ENCODE results near the gene PKNOX2. TPM values are rescaled to one million over a fixed set of nuclear protein-coding genes. Genes with fewer than 3 reads are reported as not detected.

PKNOX2 gene
- total RNA-seq, 5 donors from 2014 or later (not counting 1 experiment from before 2014, with no cell fraction given): 0.55 TPM; not detected in 4

DNA sequence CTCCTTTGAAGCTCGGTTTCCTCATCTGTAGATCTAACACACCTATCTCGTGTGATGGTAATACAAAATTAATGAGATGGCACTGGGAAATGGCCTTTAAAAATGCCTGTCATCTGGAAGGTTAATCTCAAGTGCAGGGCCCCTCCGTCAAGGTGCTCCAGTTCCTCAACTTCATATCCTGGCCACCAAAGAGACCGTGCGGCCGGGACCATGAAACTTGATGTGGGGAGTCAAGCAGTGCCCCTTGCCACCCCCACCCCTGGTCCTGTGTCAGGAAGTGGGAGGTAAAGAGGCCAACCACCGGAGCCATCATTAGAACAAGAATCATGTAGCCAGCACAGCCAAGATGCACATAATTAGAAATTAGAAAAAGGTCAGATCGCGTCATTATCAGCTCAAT lies 223.3 kb downstream of the PKNOX2 start:
- H3K27me3 ChIP-seq (replicated peaks in 1 of 2; ENCODE audit: control insufficient read depth in 2 of 2, extremely low read depth in 1 of 2, insufficient read depth in 2 of 2, low read length in 1 of 2): peaks cover 0 to 25% of the 10 kb centered on the region in 2 experiments
- Mint-ChIP-seq H3K4me3 (no peak overlapping the region), H3K4me1 (no peaks in the 10 kb centered on the region), H3K27ac (no peak overlapping the region), H3K9me3 (no peaks in the 10 kb centered on the region), H3K36me3 (no peaks in the 10 kb centered on the region), H3K27me3 (peaks cover 12 to 30% of the 10 kb centered on the region in 2 donors)
- H3K9me3 ChIP-seq: no peaks in the 10 kb centered on the region
- no peaks in the 10 kb centered on the region for H3K36me3 ChIP-seq (ENCODE audit: control insufficient read depth in 2 of 2, extremely low read depth in 1 of 2, insufficient read depth in 1 of 2, low read length in 1 of 2)
- H3K4me3 ChIP-seq (ENCODE audit: control insufficient read depth in 1 of 2, extremely low read depth in 1 of 2, low read length in 1 of 2): no peak overlapping the region
- POLR2A ChIA-PET: no interaction called here
- WGBS (ENCODE audit: insufficient coverage): 84% methylated on average over 3 of the region's 9 CpGs
- CTCF ChIA-PET: no interaction called here
- DNase-seq: no peak
- no peak for ATAC-seq (replicated peaks in 1 of 4)
- no peak overlapping the region for H3K27ac ChIP-seq (ENCODE audit: low read length)
- H3K4me1 ChIP-seq (ENCODE audit: control insufficient read depth in 1 of 2, extremely low read depth in 1 of 2, insufficient read depth in 2 of 2, low read length in 2 of 2): no peaks in the 10 kb centered on the region

DNA sequence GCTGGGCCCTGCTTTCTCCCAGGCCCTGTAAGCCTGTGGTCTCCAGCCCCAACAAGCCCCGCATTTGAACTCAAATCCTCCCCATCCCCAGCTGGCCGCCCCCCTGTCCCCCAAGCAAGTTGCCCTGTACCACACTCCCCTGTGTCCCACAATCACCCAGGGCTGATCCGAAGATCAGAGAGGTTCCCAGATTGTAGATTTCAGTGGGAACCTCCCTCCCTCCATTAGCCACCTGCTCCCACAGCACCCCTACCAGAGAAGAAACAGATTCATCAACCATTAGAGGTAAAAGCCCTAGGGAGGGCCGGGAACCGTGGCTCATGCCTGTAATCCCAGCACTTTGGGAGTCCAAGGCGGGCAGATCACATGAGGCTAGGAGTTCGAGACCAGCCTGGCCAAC lies 224.1 kb downstream of the PKNOX2 start:
- H3K36me3 ChIP-seq (ENCODE audit: control insufficient read depth in 2 of 2, extremely low read depth in 1 of 2, insufficient read depth in 1 of 2, low read length in 1 of 2): no peaks in the 10 kb centered on the region

DNA sequence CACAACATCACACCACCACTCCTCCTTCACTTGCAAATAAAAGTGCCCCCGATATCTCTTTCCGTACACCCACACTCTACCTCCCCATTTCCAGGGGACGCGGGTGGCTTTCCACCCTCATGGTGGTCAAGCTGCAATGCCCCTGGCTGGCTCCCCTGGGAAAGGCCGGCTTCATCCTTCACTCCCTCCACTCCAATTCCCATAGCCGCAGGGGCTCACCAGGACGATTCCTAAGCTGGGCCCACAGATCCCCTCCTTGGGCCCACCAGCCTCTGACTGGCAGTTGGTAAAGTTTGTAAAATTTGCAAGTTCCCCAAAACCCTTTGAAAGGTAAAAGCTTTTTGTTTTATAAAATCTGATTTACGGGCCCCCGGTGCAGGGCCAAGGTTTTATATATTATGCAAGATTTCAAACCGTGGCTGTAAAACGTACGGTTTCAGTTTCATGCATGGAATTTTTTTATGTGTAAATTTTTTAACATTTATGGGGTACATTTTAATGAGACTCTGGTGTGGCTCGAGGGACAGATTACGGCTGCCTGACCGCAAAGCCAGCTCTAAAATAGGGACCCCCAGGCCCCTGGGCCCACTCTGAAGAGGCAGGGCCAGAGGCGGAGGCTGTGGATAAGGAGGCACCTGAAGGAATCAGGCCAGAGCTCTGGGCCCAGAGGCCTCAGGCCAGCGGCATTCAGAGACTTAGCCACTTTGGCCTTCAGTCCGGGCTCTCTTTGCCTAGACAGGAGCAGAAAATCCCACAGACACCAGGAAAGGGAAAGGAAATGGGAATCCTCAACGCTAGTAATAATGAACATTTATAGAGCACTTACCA lies 225.0 kb downstream of the PKNOX2 start:
- H3K4me1 ChIP-seq (ENCODE audit: control insufficient read depth in 1 of 2, extremely low read depth in 1 of 2, insufficient read depth in 2 of 2, low read length in 2 of 2): no peaks in the 10 kb centered on the region
- no peak overlapping the region for H3K4me3 Mint-ChIP-seq
- H3K4me3 ChIP-seq (ENCODE audit: control insufficient read depth in 1 of 2, extremely low read depth in 1 of 2, low read length in 1 of 2): no peak overlapping the region
- H3K36me3 Mint-ChIP-seq: no peaks in the 10 kb centered on the region
- peaks cover 16 to 34% of the 10 kb centered on the region in 2 donors for H3K27me3 Mint-ChIP-seq
- ATAC-seq (replicated peaks in 1 of 4) (no peak), DNase-seq (no peak)
- H3K27ac Mint-ChIP-seq: no peak overlapping the region
- CTCF ChIA-PET: no interaction called here
- WGBS (ENCODE audit: insufficient coverage): 85% methylated on average over 11 of the region's 19 CpGs
- no peaks in the 10 kb centered on the region for H3K9me3 Mint-ChIP-seq
- H3K9me3 ChIP-seq: no peaks in the 10 kb centered on the region
- POLR2A ChIA-PET: no interaction called here
- H3K4me1 Mint-ChIP-seq: no peaks in the 10 kb centered on the region
- peaks cover 0 to 31% of the 10 kb centered on the region in 2 experiments for H3K27me3 ChIP-seq (replicated peaks in 1 of 2; ENCODE audit: control insufficient read depth in 2 of 2, extremely low read depth in 1 of 2, insufficient read depth in 2 of 2, low read length in 1 of 2)
- no peak overlapping the region for H3K27ac ChIP-seq (ENCODE audit: low read length)
- no peaks in the 10 kb centered on the region for H3K36me3 ChIP-seq (ENCODE audit: control insufficient read depth in 2 of 2, extremely low read depth in 1 of 2, insufficient read depth in 1 of 2, low read length in 1 of 2)

More for the DNA sequence above, 224.1 kb downstream of the PKNOX2 start:
- H3K36me3 Mint-ChIP-seq: no peaks in the 10 kb centered on the region
- H3K27me3 Mint-ChIP-seq: peaks cover 16 to 34% of the 10 kb centered on the region in 2 donors
- no peak overlapping the region for H3K4me3 Mint-ChIP-seq
- DNase-seq: no peak
- H3K27ac Mint-ChIP-seq: no peak overlapping the region
- H3K27ac ChIP-seq (ENCODE audit: low read length): no peak overlapping the region
- POLR2A ChIA-PET: no interaction called here
- H3K9me3 Mint-ChIP-seq: no peaks in the 10 kb centered on the region
- H3K4me1 ChIP-seq (ENCODE audit: control insufficient read depth in 1 of 2, extremely low read depth in 1 of 2, insufficient read depth in 2 of 2, low read length in 2 of 2): no peaks in the 10 kb centered on the region
- ATAC-seq (replicated peaks in 1 of 4): no peak
- no peak overlapping the region for H3K4me3 ChIP-seq (ENCODE audit: control insufficient read depth in 1 of 2, extremely low read depth in 1 of 2, low read length in 1 of 2)
- 89% methylated on average over 3 of the region's 7 CpGs for WGBS (ENCODE audit: insufficient coverage)
- H3K4me1 Mint-ChIP-seq: no peaks in the 10 kb centered on the region
- H3K27me3 ChIP-seq (replicated peaks in 1 of 2; ENCODE audit: control insufficient read depth in 2 of 2, extremely low read depth in 1 of 2, insufficient read depth in 2 of 2, low read length in 1 of 2): peaks cover 0 to 29% of the 10 kb centered on the region in 2 experiments
- CTCF ChIA-PET: no interaction called here
- no peaks in the 10 kb centered on the region for H3K9me3 ChIP-seq

DNA sequence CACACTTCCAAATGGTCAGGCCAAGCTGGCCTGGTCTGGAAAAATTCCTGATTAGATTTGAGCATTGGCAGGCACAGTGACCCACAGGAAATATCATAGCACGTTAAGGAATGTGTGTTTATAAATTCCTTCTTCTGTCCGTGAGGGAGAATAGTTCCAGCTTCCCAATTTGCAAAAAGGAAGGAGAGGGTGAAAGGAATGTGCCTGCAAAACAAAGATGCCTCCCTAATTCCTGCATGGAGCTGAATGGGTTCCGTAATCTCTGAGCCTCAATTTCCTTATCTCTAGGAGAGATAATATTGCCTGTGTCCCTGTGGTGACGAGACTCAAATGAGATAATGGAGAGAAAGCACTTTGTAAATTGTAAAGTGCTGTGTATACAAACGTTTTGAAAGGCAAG lies 226.4 kb downstream of the PKNOX2 start:
- ATAC-seq (replicated peaks in 1 of 4): no peak
- H3K4me1 ChIP-seq (ENCODE audit: control insufficient read depth in 1 of 2, extremely low read depth in 1 of 2, insufficient read depth in 2 of 2, low read length in 2 of 2): no peaks in the 10 kb centered on the region
- no peaks in the 10 kb centered on the region for H3K36me3 ChIP-seq (ENCODE audit: control insufficient read depth in 2 of 2, extremely low read depth in 1 of 2, insufficient read depth in 1 of 2, low read length in 1 of 2)
- no peaks in the 10 kb centered on the region for H3K4me1 Mint-ChIP-seq
- DNase-seq: no peak
- peaks cover 17 to 25% of the 10 kb centered on the region in 2 donors for H3K27me3 Mint-ChIP-seq
- H3K27ac ChIP-seq (ENCODE audit: low read length): no peak overlapping the region
- no peak overlapping the region for H3K4me3 ChIP-seq (ENCODE audit: control insufficient read depth in 1 of 2, extremely low read depth in 1 of 2, low read length in 1 of 2)
- ChIA-PET POLR2A (no interaction called here), CTCF (no interaction called here)
- no peak overlapping the region for H3K4me3 Mint-ChIP-seq
- H3K9me3 ChIP-seq: no peaks in the 10 kb centered on the region
- H3K36me3 Mint-ChIP-seq: no peaks in the 10 kb centered on the region
- 20% methylated on average over 1 of the region's 5 CpGs for WGBS (ENCODE audit: insufficient coverage)
- H3K27me3 ChIP-seq (replicated peaks in 1 of 2; ENCODE audit: control insufficient read depth in 2 of 2, extremely low read depth in 1 of 2, insufficient read depth in 2 of 2, low read length in 1 of 2): peaks cover 0 to 26% of the 10 kb centered on the region in 2 experiments
- H3K9me3 Mint-ChIP-seq: no peaks in the 10 kb centered on the region
- H3K27ac Mint-ChIP-seq: no peak overlapping the region

DNA sequence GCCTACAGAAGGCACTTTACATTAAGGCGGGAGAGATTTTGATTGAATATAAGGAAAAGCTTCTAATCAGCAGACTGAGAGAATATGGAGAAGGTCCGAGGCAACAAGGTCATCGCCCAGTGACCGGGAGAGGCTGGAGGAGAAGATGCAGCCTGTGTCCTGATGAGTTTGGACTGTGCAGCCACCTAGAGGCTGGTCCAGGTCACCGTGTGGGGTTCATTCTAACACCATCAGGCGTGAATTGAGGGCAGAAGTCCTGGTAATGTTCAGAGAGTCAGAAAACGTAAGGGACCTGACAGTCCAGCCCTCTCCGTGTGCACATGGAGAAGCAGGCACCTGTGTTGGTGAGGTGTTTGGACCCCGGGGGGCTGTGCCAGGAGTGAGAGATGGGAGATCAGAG lies 228.8 kb downstream of the PKNOX2 start:
- Mint-ChIP-seq H3K27ac (no peak overlapping the region), H3K9me3 (no peaks in the 10 kb centered on the region)
- DNase-seq: no peak

GRCh38 chr11:125394296-125394695 lies 229.7 kb downstream of the PKNOX2 start:
- Mint-ChIP-seq H3K9me3 (no peaks in the 10 kb centered on the region), H3K27ac (no peak overlapping the region), H3K4me1 (no peaks in the 10 kb centered on the region), H3K27me3 (peaks cover 28 to 40% of the 10 kb centered on the region in 2 donors), H3K36me3 (no peaks in the 10 kb centered on the region), H3K4me3 (no peak overlapping the region)
- peaks cover 0 to 24% of the 10 kb centered on the region in 2 experiments for H3K27me3 ChIP-seq (replicated peaks in 1 of 2; ENCODE audit: control insufficient read depth in 2 of 2, extremely low read depth in 1 of 2, insufficient read depth in 2 of 2, low read length in 1 of 2)
- no peak for ATAC-seq (replicated peaks in 1 of 4)
- H3K4me3 ChIP-seq (ENCODE audit: control insufficient read depth in 1 of 2, extremely low read depth in 1 of 2, low read length in 1 of 2): no peak overlapping the region
- 86% methylated on average over 1 of the region's 2 CpGs for WGBS (ENCODE audit: insufficient coverage)
- no peak overlapping the region for H3K27ac ChIP-seq (ENCODE audit: low read length)
- ChIA-PET CTCF (no interaction called here), POLR2A (no interaction called here)
- H3K9me3 ChIP-seq: no peaks in the 10 kb centered on the region
- no peaks in the 10 kb centered on the region for H3K4me1 ChIP-seq (ENCODE audit: control insufficient read depth in 1 of 2, extremely low read depth in 1 of 2, insufficient read depth in 2 of 2, low read length in 2 of 2)
- no peaks in the 10 kb centered on the region for H3K36me3 ChIP-seq (ENCODE audit: control insufficient read depth in 2 of 2, extremely low read depth in 1 of 2, insufficient read depth in 1 of 2, low read length in 1 of 2)
- no peak for DNase-seq

More for the DNA sequence above, 228.8 kb downstream of the PKNOX2 start:
- H3K36me3 Mint-ChIP-seq: no peaks in the 10 kb centered on the region
- Histone ChIP-seq H3K27ac (ENCODE audit: low read length) (no peak overlapping the region), H3K27me3 (replicated peaks in 1 of 2; ENCODE audit: control insufficient read depth in 2 of 2, extremely low read depth in 1 of 2, insufficient read depth in 2 of 2, low read length in 1 of 2) (peaks cover 0 to 27% of the 10 kb centered on the region in 2 experiments), H3K9me3 (no peaks in the 10 kb centered on the region), H3K4me1 (ENCODE audit: control insufficient read depth in 1 of 2, extremely low read depth in 1 of 2, insufficient read depth in 2 of 2, low read length in 2 of 2) (no peaks in the 10 kb centered on the region), H3K4me3 (ENCODE audit: control insufficient read depth in 1 of 2, extremely low read depth in 1 of 2, low read length in 1 of 2) (no peak overlapping the region), H3K36me3 (ENCODE audit: control insufficient read depth in 2 of 2, extremely low read depth in 1 of 2, insufficient read depth in 1 of 2, low read length in 1 of 2) (no peaks in the 10 kb centered on the region)
- peaks cover 26 to 33% of the 10 kb centered on the region in 2 donors for H3K27me3 Mint-ChIP-seq
- H3K4me3 Mint-ChIP-seq: no peak overlapping the region
- H3K4me1 Mint-ChIP-seq: no peaks in the 10 kb centered on the region
- ChIA-PET CTCF (interaction anchor here in 1 of 2 donors (0.6 kb wide), 1 partner anchor 923 kb away, joined by 4 read pairs; no protein-coding TSS in a partner anchor), POLR2A (no interaction called here)
- 69% methylated on average over 7 of the region's 9 CpGs for WGBS (ENCODE audit: insufficient coverage)
- no peak for ATAC-seq (replicated peaks in 1 of 4)
